Activated T-helper 2 cell treated with anti-CD3 and anti-CD28 coated beads, Interferon-gamma antibody, Interleukin-2, Interleukin-4, amounts not matched to agents 10 μg/mL and 5 μg/mL and 100 μg/mL, durations not matched to agents 14 hours and 24 hours and 36 hours (primary cell): ENCODE results near the gene OR5I1. TPM values are rescaled to one million over a fixed set of nuclear protein-coding genes. Genes with fewer than 3 reads are reported as not detected.
"Not testable (repeated sequence)": the region's sequence is repeated elsewhere in the genome, so short reads cannot be mapped to it uniquely, and the experiment has no call there.

Source experiments
- DNase-seq: peaks from one replicate; pipeline ENCODE4 v3.0.0; 2021; ENCODE audit warnings: low spot score
- H3K27ac Mint-ChIP-seq: one replicate; pipeline ENCODE4 v1.8.0; 2021; ENCODE audit warnings: mixed read lengths
- H3K27me3 Mint-ChIP-seq: one replicate; pipeline ENCODE4 v1.8.0; 2021; ENCODE audit warnings: low read depth, mixed read lengths
- H3K36me3 Mint-ChIP-seq: one replicate; pipeline ENCODE4 v1.8.0; 2021; ENCODE audit warnings: low read depth, mixed read lengths
- H3K4me1 Mint-ChIP-seq: one replicate; pipeline ENCODE4 v1.8.0; 2021; ENCODE audit warnings: low read depth, mixed read lengths
- H3K4me3 Mint-ChIP-seq: one replicate; pipeline ENCODE4 v1.8.0; 2021; ENCODE audit warnings: low read depth, mild to moderate bottlenecking, moderate library complexity, mixed read lengths
- H3K9me3 Mint-ChIP-seq: one replicate; pipeline ENCODE4 v1.8.0; 2021; ENCODE audit warnings: mixed read lengths
- intact Hi-C: fragments of 100-400 bp; cut with micrococcal nuclease; formaldehyde crosslinking; loops from one replicate; pipeline ENCODE4 v1.15.1; 2023
- total RNA-seq: library from RNA; stranded (reverse); gene quantifications from 2 replicates; pipeline ENCODE4 v1.2.3, GENCODE V29; 2022

Gene OR5I1
- not detected in 2 replicates for total RNA-seq

DNA sequence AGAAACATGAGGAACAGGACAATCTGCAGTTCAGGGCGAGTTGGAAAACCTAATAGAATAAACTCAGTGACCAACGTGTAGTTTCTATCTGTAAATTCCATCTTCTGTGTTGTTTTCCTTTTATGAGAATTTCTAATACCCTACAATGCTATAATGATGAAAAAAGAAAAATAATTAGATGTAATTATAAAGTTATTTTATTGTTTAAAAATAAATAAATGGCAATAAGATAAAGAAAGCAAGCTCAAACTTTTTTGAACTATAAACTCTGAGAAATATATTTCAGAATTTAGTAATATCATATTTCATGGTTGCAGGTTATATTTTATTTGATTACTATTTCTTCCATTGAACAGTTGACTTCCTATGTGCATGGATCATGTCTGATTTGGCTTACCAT lies at the start of gene OR5I1:
Gene OR5I1, minus strand, starts transcription at position 101 of the 400 bp plus-strand sequence. Its CDS starts 0 bp downstream, at position 101.
- no peak for DNase-seq
- Mint-ChIP-seq H3K27ac (no peak within 1 kb of the TSS), H3K9me3 (peaks cover 19% of the 10 kb centered on the region), H3K27me3 (no peaks in the 10 kb centered on the region), H3K4me1 (no peaks in the 10 kb centered on the region), H3K36me3 (no peaks in the 10 kb centered on the region), H3K4me3 (no peak within 1 kb of the TSS)
- intact Hi-C loops = no loop called here

DNA sequence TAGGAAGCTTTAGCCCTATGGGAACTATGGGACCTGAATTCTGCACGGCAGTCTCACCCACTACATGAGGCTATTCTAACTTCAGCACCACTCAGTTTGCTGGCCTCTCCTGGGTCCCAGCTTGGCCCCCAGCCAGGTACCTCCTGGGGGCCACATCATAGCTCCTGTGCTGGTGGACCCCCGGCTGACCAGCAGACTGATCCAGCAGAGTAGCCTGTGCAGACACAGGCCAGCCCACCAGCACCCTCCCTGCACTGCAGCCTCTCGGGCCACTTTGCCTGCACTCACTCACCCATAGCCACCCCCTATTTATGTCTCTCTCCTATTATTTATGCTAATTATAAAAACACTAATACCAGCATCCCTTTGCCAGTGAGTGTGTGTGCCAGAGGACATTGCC lies 34.7 kb upstream of the OR5I1 start:
- Mint-ChIP-seq H3K9me3 (peaks cover 39% of the 10 kb centered on the region), H3K27me3 (no peaks in the 10 kb centered on the region), H3K27ac (no peak overlapping the region), H3K4me3 (no peak overlapping the region), H3K4me1 (no peaks in the 10 kb centered on the region), H3K36me3 (no peaks in the 10 kb centered on the region)
- intact Hi-C loops = no loop called here
- no peak for DNase-seq

DNA sequence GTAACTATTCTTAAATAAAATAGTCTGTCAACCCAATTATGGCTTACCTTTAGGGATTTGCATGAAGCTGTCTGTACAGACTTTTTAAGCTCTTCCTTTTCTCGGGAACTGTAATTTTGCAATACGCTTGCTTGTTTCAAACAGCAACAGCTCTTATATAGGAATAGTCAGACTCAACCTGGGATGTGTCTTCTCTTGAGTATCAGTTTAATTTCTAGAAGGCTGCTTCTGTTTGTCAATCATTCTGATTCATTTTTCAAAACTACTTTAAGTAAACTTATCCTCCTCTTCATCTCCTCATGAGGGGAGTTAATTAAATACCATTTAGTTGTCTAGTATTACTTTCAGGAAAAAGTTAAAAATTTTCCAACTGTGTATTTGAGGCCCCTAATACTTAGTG lies 33.6 kb upstream of the OR5I1 start, which contains the start of gene OR10AG1:
Gene OR10AG1, minus strand, starts transcription at position 101 of the 400 bp plus-strand sequence. Its CDS starts 38 bp downstream, at position 63.
- Mint-ChIP-seq H3K27me3 (no peaks in the 10 kb centered on the region), H3K4me3 (no peak within 1 kb of the TSS), H3K9me3 (peaks cover 43% of the 10 kb centered on the region), H3K36me3 (no peaks in the 10 kb centered on the region), H3K27ac (no peak within 1 kb of the TSS), H3K4me1 (no peaks in the 10 kb centered on the region)
- intact Hi-C loops = no loop called here
- no peak for DNase-seq

GRCh38 chr11:55967914-55968313 lies 31.7 kb upstream of the OR5I1 start:
- no peak overlapping the region for H3K4me3 Mint-ChIP-seq
- DNase-seq = no peak
- intact Hi-C loops = no loop called here
- H3K36me3 Mint-ChIP-seq = no peaks in the 10 kb centered on the region
- peaks cover 39% of the 10 kb centered on the region for H3K9me3 Mint-ChIP-seq
- no peak overlapping the region for H3K27ac Mint-ChIP-seq
- no peaks in the 10 kb centered on the region for H3K27me3 Mint-ChIP-seq
- no peaks in the 10 kb centered on the region for H3K4me1 Mint-ChIP-seq

- no peak overlapping the region for H3K4me3 Mint-ChIP-seq
- H3K9me3 Mint-ChIP-seq = peaks cover 40% of the 10 kb centered on the region
- no peaks in the 10 kb centered on the region for H3K4me1 Mint-ChIP-seq
Measured at GRCh38 chr11:55966391-55966790, 30.2 kb upstream of the OR5I1 start.

DNA sequence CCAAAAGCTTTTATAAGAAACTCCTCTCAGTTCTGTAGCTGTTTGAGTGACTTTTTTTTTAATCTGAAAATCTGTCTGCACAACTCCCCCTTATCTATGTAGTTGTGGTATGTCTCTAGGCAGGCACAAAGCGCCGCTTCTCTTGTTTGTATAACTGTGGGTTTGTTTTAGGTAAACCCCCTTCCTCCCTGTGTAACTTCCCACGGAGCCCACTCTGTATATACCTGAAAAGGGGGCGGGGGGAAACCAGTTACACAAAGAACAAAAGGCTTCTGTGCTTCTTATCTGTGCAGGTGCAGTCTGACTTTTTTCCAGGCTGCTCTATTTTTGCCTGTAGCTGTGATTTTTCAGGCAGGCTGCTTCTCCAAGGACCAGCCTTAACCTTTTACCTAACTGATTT lies 20.3 kb upstream of the OR5I1 start:
- Mint-ChIP-seq H3K36me3 (no peaks in the 10 kb centered on the region), H3K27ac (no peak overlapping the region), H3K4me1 (no peaks in the 10 kb centered on the region), H3K9me3 (peaks cover 19% of the 10 kb centered on the region), H3K4me3 (no peak overlapping the region), H3K27me3 (no peaks in the 10 kb centered on the region)
- no peak for DNase-seq
- intact Hi-C loops = no loop called here

More at GRCh38 chr11:55966391-55966790, 30.2 kb upstream of the OR5I1 start:
- Mint-ChIP-seq H3K36me3 (no peaks in the 10 kb centered on the region), H3K27me3 (no peaks in the 10 kb centered on the region), H3K27ac (no peak overlapping the region)
- intact Hi-C loops = no loop called here
- no peak for DNase-seq

GRCh38 chr11:55949330-55949729 lies 13.1 kb upstream of the OR5I1 start:
- intact Hi-C loops = loop anchor here (10.0 kb wide), 1 partner anchor 835 kb away; no protein-coding TSS in a partner anchor
- Mint-ChIP-seq H3K27me3 (no peaks in the 10 kb centered on the region), H3K4me1 (no peaks in the 10 kb centered on the region), H3K9me3 (peaks cover 12% of the 10 kb centered on the region), H3K27ac (no peak overlapping the region), H3K36me3 (no peaks in the 10 kb centered on the region), H3K4me3 (no peak overlapping the region)
- no peak for DNase-seq

DNA sequence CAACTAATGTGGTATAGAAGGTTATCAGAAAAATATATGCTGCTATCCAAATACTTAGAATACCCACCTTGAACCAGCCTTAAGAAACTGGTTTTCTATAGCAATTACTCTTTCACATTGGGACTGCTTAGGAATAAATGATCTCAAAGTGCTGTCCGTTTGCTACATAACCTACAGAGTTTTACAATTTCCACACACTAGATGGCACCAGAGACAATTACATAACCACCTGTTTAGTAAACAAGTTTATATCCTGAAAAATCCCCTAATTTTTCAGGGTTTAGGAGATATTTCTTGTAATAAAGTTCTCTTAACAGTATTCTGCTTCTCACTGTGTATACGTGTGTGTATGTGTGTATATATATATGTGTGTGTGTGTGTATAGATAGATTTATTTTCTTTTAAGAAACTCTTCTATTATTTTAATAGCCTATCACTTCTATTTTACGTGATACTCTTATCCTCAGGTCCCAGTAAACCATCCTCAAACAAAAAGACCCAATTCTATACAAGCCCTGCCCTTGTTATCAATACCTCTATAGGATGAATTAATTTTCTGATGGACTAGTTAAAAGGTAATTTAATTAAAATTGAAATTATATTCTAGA lies 6.7 kb upstream of the OR5I1 start:
- H3K27me3 Mint-ChIP-seq = no peaks in the 10 kb centered on the region
- intact Hi-C loops = loop anchor here (10.0 kb wide), 1 partner anchor 842 kb away; no protein-coding TSS in a partner anchor
- DNase-seq = no peak

DNA sequence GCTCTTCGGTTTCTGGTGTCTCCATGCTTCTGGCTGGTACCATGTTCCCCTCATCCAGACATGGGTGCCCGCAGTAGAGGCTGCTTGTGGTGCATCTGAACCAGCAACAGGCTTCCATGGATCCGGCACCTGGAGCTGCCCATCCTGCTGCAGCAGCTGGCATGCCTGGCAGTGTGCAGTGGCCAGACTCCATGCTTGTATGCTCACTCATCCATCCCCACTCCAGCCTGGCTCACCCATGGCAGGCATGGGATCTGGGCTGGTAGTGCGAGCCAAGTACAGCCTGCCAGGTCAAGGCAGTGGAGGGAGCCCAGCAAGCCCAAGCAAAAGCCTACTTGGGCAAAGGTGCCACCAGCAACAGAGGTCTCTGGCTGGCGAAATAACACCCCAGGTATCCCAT lies 15.7 kb downstream of the OR5I1 start:
- peaks cover 27% of the 10 kb centered on the region for H3K9me3 Mint-ChIP-seq
- no peak overlapping the region for H3K27ac Mint-ChIP-seq
- H3K36me3 Mint-ChIP-seq = no peaks in the 10 kb centered on the region
- H3K27me3 Mint-ChIP-seq = no peaks in the 10 kb centered on the region
- intact Hi-C loops = no loop called here
- H3K4me3 Mint-ChIP-seq = no peak overlapping the region
- DNase-seq = no peak
- H3K4me1 Mint-ChIP-seq = no peaks in the 10 kb centered on the region

More for the DNA sequence above, 6.7 kb upstream of the OR5I1 start:
- H3K4me3 Mint-ChIP-seq = no peak overlapping the region
- H3K27ac Mint-ChIP-seq = no peak overlapping the region
- peaks cover 7% of the 10 kb centered on the region for H3K9me3 Mint-ChIP-seq
- H3K4me1 Mint-ChIP-seq = no peaks in the 10 kb centered on the region
- H3K36me3 Mint-ChIP-seq = no peaks in the 10 kb centered on the region

- H3K27me3 Mint-ChIP-seq = no peaks in the 10 kb centered on the region
- H3K36me3 Mint-ChIP-seq = no peaks in the 10 kb centered on the region
- no peak within 1 kb of the TSS for H3K27ac Mint-ChIP-seq
- no peak within 1 kb of the TSS for H3K4me3 Mint-ChIP-seq
- no peaks in the 10 kb centered on the region for H3K4me1 Mint-ChIP-seq
- peaks cover 30% of the 10 kb centered on the region for H3K9me3 Mint-ChIP-seq
- no peak for DNase-seq
- intact Hi-C loops = no loop called here
Measured at GRCh38 chr11:55914482-55914881, 21.7 kb downstream of the OR5I1 start, which contains the start of gene OR5W2. OR5W2 (minus strand) TSS chr11:55914582; CDS start chr11:55914582, 0 bp downstream.

GRCh38 chr11:55902308-55902707 lies 33.9 kb downstream of the OR5I1 start:
- H3K36me3 Mint-ChIP-seq = no peaks in the 10 kb centered on the region
- no peaks in the 10 kb centered on the region for H3K4me1 Mint-ChIP-seq
- H3K27me3 Mint-ChIP-seq = no peaks in the 10 kb centered on the region
- peaks cover 45% of the 10 kb centered on the region for H3K9me3 Mint-ChIP-seq
- H3K27ac Mint-ChIP-seq = no peak overlapping the region
- H3K4me3 Mint-ChIP-seq = no peak overlapping the region
- DNase-seq = no peak
- intact Hi-C loops = no loop called here

GRCh38 chr11:55895216-55895615 lies 41.0 kb downstream of the OR5I1 start:
- DNase-seq = no peak
- intact Hi-C loops = no loop called here
- no peaks in the 10 kb centered on the region for H3K27me3 Mint-ChIP-seq
- no peaks in the 10 kb centered on the region for H3K36me3 Mint-ChIP-seq
- H3K27ac Mint-ChIP-seq = no peak overlapping the region
- no peaks in the 10 kb centered on the region for H3K4me1 Mint-ChIP-seq
- no peak overlapping the region for H3K4me3 Mint-ChIP-seq
- peaks cover 34% of the 10 kb centered on the region for H3K9me3 Mint-ChIP-seq

DNA sequence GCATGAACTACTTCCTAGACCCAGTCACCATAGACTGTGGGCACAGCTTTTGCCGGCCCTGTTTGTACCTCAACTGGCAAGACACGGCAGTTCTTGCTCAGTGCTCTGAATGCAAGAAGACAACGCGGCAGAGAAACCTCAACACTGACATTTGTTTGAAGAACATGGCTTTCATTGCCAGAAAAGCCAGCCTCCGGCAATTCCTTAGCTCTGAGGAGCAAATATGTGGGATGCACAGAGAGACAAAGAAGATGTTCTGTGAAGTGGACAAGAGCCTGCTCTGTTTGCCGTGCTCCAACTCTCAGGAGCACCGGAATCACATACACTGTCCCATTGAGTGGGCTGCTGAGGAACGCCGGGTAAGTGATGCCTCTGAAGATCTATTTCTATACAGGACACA lies 50.7 kb downstream of the OR5I1 start:
- H3K36me3 Mint-ChIP-seq, H3K27ac Mint-ChIP-seq, intact Hi-C loops, H3K4me3 Mint-ChIP-seq, DNase-seq, H3K4me1 Mint-ChIP-seq, H3K27me3 Mint-ChIP-seq: not testable (repeated sequence)
- H3K9me3 Mint-ChIP-seq = peaks cover 32% of the 10 kb centered on the region
